ENCODE data around the gene ERICH4. TPM values are rescaled to one million over a fixed set of nuclear protein-coding genes. Genes with fewer than 3 reads are reported as not detected.

Gene ERICH4
- total and polyA plus RNA-seq, 2 of the 8 experiments (the other 6 are each of a cell fraction or from before 2014, with no cell fraction given) = not detected

DNA sequence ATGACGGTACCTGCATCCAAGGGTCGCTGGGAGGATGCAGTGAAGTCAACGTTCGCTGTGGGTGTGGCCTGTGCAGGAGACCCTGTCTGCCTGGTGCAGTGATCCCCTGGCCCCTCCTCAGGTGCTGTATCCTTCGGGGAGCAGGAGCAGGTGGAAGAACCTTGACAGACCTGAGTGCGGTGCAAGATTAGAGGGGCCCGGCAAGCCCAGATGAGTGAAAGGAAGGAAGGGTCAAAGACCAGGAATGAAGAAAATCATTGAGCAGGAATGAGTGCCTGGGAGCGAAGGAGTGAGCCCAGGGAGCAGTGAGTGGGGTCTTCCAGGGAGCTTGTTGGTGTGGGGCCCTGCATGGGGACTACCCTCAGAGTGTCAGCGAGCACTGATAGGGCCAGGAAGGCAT lies 28.5 kb upstream of the ERICH4 start (continued):
- TF ChIP-seq, protein P1, sequence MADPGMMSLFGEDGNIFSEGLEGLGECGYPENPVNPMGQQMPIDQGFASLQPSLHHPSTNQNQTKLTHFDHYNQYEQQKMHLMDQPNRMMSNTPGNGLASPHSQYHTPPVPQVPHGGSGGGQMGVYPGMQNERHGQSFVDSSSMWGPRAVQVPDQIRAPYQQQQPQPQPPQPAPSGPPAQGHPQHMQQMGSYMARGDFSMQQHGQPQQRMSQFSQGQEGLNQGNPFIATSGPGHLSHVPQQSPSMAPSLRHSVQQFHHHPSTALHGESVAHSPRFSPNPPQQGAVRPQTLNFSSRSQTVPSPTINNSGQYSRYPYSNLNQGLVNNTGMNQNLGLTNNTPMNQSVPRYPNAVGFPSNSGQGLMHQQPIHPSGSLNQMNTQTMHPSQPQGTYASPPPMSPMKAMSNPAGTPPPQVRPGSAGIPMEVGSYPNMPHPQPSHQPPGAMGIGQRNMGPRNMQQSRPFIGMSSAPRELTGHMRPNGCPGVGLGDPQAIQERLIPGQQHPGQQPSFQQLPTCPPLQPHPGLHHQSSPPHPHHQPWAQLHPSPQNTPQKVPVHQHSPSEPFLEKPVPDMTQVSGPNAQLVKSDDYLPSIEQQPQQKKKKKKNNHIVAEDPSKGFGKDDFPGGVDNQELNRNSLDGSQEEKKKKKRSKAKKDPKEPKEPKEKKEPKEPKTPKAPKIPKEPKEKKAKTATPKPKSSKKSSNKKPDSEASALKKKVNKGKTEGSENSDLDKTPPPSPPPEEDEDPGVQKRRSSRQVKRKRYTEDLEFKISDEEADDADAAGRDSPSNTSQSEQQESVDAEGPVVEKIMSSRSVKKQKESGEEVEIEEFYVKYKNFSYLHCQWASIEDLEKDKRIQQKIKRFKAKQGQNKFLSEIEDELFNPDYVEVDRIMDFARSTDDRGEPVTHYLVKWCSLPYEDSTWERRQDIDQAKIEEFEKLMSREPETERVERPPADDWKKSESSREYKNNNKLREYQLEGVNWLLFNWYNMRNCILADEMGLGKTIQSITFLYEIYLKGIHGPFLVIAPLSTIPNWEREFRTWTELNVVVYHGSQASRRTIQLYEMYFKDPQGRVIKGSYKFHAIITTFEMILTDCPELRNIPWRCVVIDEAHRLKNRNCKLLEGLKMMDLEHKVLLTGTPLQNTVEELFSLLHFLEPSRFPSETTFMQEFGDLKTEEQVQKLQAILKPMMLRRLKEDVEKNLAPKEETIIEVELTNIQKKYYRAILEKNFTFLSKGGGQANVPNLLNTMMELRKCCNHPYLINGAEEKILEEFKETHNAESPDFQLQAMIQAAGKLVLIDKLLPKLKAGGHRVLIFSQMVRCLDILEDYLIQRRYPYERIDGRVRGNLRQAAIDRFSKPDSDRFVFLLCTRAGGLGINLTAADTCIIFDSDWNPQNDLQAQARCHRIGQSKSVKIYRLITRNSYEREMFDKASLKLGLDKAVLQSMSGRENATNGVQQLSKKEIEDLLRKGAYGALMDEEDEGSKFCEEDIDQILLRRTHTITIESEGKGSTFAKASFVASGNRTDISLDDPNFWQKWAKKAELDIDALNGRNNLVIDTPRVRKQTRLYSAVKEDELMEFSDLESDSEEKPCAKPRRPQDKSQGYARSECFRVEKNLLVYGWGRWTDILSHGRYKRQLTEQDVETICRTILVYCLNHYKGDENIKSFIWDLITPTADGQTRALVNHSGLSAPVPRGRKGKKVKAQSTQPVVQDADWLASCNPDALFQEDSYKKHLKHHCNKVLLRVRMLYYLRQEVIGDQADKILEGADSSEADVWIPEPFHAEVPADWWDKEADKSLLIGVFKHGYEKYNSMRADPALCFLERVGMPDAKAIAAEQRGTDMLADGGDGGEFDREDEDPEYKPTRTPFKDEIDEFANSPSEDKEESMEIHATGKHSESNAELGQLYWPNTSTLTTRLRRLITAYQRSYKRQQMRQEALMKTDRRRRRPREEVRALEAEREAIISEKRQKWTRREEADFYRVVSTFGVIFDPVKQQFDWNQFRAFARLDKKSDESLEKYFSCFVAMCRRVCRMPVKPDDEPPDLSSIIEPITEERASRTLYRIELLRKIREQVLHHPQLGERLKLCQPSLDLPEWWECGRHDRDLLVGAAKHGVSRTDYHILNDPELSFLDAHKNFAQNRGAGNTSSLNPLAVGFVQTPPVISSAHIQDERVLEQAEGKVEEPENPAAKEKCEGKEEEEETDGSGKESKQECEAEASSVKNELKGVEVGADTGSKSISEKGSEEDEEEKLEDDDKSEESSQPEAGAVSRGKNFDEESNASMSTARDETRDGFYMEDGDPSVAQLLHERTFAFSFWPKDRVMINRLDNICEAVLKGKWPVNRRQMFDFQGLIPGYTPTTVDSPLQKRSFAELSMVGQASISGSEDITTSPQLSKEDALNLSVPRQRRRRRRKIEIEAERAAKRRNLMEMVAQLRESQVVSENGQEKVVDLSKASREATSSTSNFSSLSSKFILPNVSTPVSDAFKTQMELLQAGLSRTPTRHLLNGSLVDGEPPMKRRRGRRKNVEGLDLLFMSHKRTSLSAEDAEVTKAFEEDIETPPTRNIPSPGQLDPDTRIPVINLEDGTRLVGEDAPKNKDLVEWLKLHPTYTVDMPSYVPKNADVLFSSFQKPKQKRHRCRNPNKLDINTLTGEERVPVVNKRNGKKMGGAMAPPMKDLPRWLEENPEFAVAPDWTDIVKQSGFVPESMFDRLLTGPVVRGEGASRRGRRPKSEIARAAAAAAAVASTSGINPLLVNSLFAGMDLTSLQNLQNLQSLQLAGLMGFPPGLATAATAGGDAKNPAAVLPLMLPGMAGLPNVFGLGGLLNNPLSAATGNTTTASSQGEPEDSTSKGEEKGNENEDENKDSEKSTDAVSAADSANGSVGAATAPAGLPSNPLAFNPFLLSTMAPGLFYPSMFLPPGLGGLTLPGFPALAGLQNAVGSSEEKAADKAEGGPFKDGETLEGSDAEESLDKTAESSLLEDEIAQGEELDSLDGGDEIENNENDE (IDR thresholded peaks at IDR 0.05; ENCODE audit: insufficient replicate concordance, low read length) = no peak
- TF ChIP-seq RBBP5 (IDR thresholded peaks at IDR 0.05; ENCODE audit: borderline replicate concordance, low read depth, low read length) = no peak
- no peak for TF ChIP-seq KDM1A (IDR thresholded peaks at IDR 0.05; ENCODE audit: borderline replicate concordance, low read length)
- no peak for TF ChIP-seq RFX5 (IDR thresholded peaks at IDR 0.05; ENCODE audit: borderline replicate concordance, low read depth, low read length)
- TF ChIP-seq, protein P2, sequence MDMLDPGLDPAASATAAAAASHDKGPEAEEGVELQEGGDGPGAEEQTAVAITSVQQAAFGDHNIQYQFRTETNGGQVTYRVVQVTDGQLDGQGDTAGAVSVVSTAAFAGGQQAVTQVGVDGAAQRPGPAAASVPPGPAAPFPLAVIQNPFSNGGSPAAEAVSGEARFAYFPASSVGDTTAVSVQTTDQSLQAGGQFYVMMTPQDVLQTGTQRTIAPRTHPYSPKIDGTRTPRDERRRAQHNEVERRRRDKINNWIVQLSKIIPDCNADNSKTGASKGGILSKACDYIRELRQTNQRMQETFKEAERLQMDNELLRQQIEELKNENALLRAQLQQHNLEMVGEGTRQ (IDR thresholded peaks at IDR 0.05; ENCODE audit: low read length) = no peak
- TF ChIP-seq MAFK (IDR thresholded peaks at IDR 0.05; ENCODE audit: low read depth, low read length) = no peak
- TF ChIP-seq POLR2AphosphoS5 (IDR thresholded peaks at IDR 0.05; ENCODE audit: low read depth, low read length) = no peak
- TF ChIP-seq RXRA (IDR thresholded peaks at IDR 0.05; ENCODE audit: insufficient read depth, low read depth, low read length) = no peak
